Duodenal mucosa (tissue), 2 donors: ENCODE results near the gene ABHD12.
"Not testable (repeated sequence)": the region's sequence is repeated elsewhere in the genome, so short reads cannot be mapped to it uniquely, and the experiment has no call there.

Experiments
- H3K27ac ChIP-seq: one replicate; pipeline ENCODE4 v1.7.0; 2013; ENCODE audit warnings: low read depth, low read length
- H3K27me3 ChIP-seq, 2 donors: one replicate each; pipeline ENCODE4 v1.7.0; 2013; ENCODE audit warnings: low read length in 2 of 2, control low read depth in 1 of 2; ENCODE audit not compliant: insufficient read depth in 2 of 2, control insufficient read depth in 1 of 2
- H3K36me3 ChIP-seq, 2 donors: one replicate each; pipeline ENCODE4 v1.7.0; 2013; ENCODE audit warnings: low read length in 2 of 2, control low read depth in 1 of 2; ENCODE audit not compliant: insufficient read depth in 2 of 2, control insufficient read depth in 1 of 2
- H3K4me1 ChIP-seq, 2 donors: one replicate each; pipeline ENCODE4 v1.7.0; 2013; ENCODE audit warnings: low read length in 2 of 2, control low read depth in 1 of 2; ENCODE audit not compliant: insufficient read depth in 2 of 2, control insufficient read depth in 1 of 2
- H3K4me3 ChIP-seq, 2 donors: one replicate each; pipeline ENCODE4 v1.7.0; 2013; ENCODE audit warnings: low read length in 2 of 2, low read depth in 1 of 2
- H3K9ac ChIP-seq, 2 donors: one replicate each; pipeline ENCODE4 v1.7.0; 2013; ENCODE audit warnings: low read length in 2 of 2, low read depth in 1 of 2
- H3K9me3 ChIP-seq, 2 donors: one replicate each; pipeline ENCODE4 v1.7.0; 2013; ENCODE audit warnings: low read length in 2 of 2, control low read depth in 1 of 2; ENCODE audit not compliant: control insufficient read depth in 1 of 2

Gene ABHD12

DNA sequence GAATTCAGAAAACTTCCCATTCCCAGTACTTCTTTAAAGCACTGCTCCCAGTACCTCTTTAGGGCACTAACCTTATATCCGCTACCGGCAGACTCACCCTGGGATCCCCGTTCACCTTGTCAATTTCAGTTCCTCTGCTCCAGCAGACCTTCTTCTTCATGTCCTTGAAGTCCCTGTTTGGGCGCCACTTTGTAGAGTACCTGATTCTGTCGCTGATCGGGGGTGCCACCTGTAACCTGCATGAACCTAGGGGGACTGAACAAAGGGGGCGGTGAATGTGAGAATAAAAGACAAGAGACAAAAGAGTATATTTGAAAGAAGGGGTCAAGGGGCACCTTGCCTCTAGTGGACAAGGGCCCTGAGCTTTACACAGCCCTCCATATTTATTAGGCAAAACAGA, 11.9 kb upstream of the ABHD12 start:
- Histone ChIP-seq H3K27ac (no peak overlapping the region), H3K4me3 (no peak overlapping the region), H3K36me3 (no peaks in the 10 kb centered on the region), H3K9ac (no peak overlapping the region), H3K27me3 (no peaks in the 10 kb centered on the region), H3K4me1 (peaks cover 0 to 11% of the 10 kb centered on the region in 2 donors), H3K9me3 (peaks cover 10 to 22% of the 10 kb centered on the region in 2 donors)

DNA sequence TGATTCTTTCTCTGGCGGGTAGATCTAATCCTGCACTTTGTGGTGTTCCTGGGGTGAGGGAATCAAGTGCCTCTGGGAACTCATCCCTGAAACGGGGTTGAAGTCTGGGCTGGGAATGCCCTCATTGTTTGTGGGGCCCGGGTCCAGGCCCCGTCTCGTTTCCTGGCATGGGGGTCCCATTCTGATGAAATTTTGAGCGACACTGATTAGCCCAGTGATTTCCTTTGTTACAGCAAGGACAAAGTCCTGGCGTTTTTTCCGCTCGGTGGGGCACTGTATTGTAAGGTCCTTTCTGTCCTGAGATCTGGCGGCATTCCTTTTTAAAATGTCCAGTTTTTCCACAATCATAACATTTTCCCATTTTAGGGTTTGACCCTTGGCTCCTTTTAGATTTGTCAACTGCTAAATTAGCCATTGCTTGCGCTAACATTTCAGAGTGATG, 9.7 kb upstream of the ABHD12 start:
- H3K4me1 ChIP-seq, result peaks cover 4 to 11% of the 10 kb centered on the region in 2 donors
- not testable (repeated sequence) for H3K27me3 ChIP-seq, H3K9ac ChIP-seq

DNA sequence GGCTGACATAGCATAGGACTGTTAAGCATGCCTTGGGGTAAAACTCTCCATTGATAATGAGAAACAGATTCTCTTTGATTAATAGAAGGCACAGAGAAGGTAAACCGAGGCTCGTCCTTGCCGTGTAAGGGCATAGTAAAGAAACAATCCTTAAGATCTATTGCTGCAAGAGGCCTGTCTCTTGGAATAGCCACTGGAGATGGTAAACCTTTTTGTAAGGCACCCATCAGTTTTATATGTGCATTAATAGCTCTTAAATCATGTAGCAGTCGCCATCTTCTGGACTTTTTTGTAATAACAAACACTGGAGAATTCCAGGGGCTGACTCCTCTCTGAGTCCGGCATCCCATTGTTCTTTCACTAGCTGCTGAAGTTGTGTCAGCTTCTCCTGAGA, 8.4 kb upstream of the ABHD12 start:
- no peak overlapping the region for H3K27ac ChIP-seq
- H3K9me3 ChIP-seq, result peaks cover 10 to 21% of the 10 kb centered on the region in 2 donors
- H3K9ac ChIP-seq, result no peak overlapping the region
- no peaks in the 10 kb centered on the region for H3K36me3 ChIP-seq
- no peak overlapping the region for H3K4me3 ChIP-seq
- no peaks in the 10 kb centered on the region for H3K27me3 ChIP-seq
- H3K4me1 ChIP-seq, result peaks cover 4 to 11% of the 10 kb centered on the region in 2 donors

More for the DNA sequence above, 9.7 kb upstream of the ABHD12 start:
- H3K27ac ChIP-seq, H3K36me3 ChIP-seq, H3K4me3 ChIP-seq: not testable (repeated sequence)
- H3K9me3 ChIP-seq, result peaks cover 10 to 22% of the 10 kb centered on the region in 2 donors

DNA sequence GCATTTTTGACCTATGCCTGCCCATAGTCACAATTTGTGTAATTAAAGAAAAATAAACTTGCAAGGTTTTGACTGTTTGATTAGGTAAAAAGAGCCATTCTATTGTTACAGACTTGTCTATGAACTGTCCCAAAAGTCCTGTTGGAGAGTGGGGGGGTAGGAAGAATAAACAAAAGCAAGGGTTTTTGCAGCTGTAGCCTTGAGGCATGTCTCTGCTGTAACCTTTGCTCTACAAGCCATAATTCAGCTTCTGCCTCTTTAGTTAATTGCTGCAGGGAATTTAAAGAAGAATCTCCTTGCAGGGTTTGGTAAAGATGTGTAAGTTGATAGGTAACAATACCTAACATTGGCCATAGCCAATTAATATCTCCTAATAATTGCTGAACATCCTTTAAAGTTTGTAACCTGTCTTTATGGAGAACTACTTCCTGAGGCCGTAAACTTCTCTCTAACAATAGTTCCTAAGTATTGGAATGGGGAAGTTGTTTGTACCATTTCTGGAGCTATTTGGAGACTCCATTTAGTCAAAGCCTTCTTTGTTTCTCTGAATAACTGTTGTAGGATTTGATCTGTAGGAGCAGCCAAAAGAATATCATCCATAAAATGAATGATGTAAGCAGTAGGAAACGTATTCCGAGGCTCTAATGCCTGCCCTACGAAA, 7.9 kb upstream of the ABHD12 start:
- H3K9me3 ChIP-seq, result peaks cover 10 to 16% of the 10 kb centered on the region in 2 donors
- no peaks in the 10 kb centered on the region for H3K36me3 ChIP-seq
- no peak overlapping the region for H3K4me3 ChIP-seq
- peaks cover 4 to 11% of the 10 kb centered on the region in 2 donors for H3K4me1 ChIP-seq
- H3K9ac ChIP-seq, result no peak overlapping the region
- H3K27me3 ChIP-seq, result no peaks in the 10 kb centered on the region
- no peak overlapping the region for H3K27ac ChIP-seq

DNA sequence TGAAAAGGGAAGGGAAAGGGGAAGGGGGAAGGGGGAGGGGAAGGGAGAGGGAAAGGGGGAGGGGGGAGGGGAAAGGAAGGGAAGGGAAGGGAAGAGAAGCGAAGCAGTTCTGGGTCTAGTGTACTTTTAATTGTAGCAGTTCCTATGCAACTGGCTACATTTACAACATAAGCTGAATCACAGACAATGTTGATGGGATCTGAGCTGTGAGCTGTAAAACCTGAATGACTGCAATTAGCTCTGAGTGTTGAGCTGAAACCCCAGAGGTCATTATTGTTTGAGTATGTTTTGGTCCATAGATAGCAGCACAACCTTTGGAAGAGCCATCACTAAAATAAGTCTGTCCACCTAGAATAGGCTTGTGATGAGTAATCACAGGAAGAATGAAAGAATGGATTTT, 7.2 kb upstream of the ABHD12 start:
- Histone ChIP-seq H3K9me3 (peaks cover 5 to 9% of the 10 kb centered on the region in 2 donors), H3K4me1 (peaks cover 4 to 11% of the 10 kb centered on the region in 2 donors), H3K9ac (no peak overlapping the region), H3K27me3 (no peaks in the 10 kb centered on the region), H3K27ac (no peak overlapping the region), H3K4me3 (no peak overlapping the region), H3K36me3 (no peaks in the 10 kb centered on the region)

DNA sequence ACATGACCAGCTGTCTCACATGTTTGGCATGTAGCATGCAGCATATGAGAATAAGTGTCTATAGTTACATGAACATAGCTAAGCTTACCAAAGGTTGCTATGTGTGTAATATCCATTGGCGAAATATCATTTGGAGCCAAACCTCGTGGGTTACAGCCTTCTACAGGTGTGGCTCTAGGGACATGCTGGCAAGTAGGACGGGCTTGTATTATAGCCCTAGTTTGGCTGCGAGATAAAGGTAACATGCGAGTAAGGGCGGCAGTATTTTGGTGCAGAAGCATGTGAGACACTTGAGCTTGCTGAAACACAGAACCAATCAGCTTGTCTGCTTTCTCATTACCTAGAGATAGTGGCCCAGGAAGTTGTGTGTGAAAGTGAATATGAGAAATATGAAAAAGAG, 6.5 kb upstream of the ABHD12 start:
- Histone ChIP-seq H3K4me1 (peaks cover 4 to 11% of the 10 kb centered on the region in 2 donors), H3K4me3 (no peak overlapping the region), H3K9me3 (peaks cover 0 to 3% of the 10 kb centered on the region in 2 donors), H3K27ac (no peak overlapping the region), H3K27me3 (no peaks in the 10 kb centered on the region), H3K9ac (no peak overlapping the region), H3K36me3 (no peaks in the 10 kb centered on the region)

DNA sequence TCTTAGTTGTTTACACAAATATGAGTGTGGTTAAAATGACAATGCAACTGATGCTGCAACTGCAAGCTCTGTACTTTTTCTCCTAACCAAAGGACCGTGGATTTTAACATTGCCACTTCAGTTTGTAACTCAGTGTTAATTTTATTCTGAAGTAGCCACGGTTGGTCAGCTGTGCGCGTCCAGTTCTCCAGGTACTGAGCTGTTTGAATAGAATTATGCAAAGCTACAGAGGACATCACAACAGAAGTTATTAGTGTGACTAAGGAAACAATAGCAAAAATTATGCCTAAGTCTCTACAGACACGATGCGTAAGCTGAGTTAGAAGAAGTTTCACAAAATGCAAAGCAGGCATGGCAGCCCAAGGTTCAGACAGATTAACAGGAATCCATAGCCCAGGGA, 4.4 kb upstream of the ABHD12 start:
- Histone ChIP-seq H3K27me3 (no peaks in the 10 kb centered on the region), H3K9ac (no peak overlapping the region), H3K4me3 (no peak overlapping the region), H3K27ac (no peak overlapping the region), H3K9me3 (no peaks in the 10 kb centered on the region), H3K4me1 (peaks cover 4 to 11% of the 10 kb centered on the region in 2 donors), H3K36me3 (no peaks in the 10 kb centered on the region)

DNA sequence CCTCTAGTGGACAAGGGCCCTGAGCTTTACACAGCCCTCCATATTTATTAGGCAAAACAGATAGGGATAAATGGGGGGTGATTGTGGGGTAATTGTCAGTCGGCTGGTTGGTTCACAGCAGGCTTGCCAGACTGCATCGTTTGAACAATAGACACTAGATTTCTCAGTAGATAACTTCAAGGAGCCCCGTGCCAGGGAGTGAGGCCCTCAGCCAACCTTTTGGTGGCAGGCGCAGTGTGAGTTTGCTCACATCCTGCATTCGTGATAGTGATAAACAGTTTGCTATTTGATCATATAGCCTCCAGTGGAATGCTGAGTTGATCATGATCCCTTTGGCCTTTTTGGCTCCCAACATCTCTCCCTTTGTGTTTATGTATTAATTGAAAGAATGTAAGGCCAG, 3.6 kb upstream of the ABHD12 start:
- Histone ChIP-seq H3K36me3 (no peaks in the 10 kb centered on the region), H3K4me1 (peaks cover 7 to 13% of the 10 kb centered on the region in 2 donors), H3K27ac (no peak overlapping the region), H3K27me3 (no peaks in the 10 kb centered on the region), H3K4me3 (no peak overlapping the region), H3K9me3 (no peaks in the 10 kb centered on the region), H3K9ac (no peak overlapping the region)

DNA sequence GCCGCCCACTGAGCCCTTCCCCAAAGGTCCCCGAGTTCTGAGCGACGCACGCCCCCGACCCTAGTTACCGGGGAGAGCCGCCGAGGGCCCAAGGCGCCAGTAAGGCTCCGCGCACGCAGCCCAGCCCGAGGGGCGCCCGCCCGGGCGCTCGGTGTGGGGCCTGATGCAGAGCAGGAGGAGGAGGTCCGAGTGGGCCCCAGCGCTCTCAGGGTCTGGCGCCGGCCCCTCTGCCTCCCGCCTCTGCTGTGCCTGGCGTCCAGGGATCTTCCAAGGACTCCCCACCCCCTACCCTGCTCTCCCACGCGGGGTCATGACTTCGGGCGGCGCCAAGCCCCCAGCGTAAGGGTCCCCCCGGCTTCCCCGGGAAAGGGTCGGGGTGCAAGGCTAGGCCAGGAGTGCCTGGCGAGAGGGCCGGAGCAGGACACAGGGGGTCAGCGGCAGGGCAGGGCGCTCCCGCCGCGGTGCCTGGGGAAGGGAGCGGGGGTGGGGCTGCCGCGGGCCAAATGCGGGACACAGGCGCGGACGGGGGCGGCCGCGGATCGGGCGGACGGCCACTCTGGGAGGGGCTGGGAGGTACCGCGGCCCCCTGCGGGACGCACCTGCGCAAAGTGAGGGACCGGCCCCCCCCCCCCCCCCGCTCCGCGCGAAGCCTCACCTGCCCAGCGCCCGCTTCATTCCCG, 637 bp downstream of the ABHD12 start:
- no peaks in the 10 kb centered on the region for H3K9me3 ChIP-seq
- H3K4me1 ChIP-seq, result peaks cover 5% of the 10 kb centered on the region in 2 donors
- peak overlapping the region; percentile 89 for H3K27ac ChIP-seq
- H3K27me3 ChIP-seq, result no peaks in the 10 kb centered on the region
- H3K9ac ChIP-seq, result peak overlapping the region; percentile 51 to 80
- H3K36me3 ChIP-seq, result no peaks in the 10 kb centered on the region
- H3K4me3 ChIP-seq, result peak overlapping the region; percentile 79

DNA sequence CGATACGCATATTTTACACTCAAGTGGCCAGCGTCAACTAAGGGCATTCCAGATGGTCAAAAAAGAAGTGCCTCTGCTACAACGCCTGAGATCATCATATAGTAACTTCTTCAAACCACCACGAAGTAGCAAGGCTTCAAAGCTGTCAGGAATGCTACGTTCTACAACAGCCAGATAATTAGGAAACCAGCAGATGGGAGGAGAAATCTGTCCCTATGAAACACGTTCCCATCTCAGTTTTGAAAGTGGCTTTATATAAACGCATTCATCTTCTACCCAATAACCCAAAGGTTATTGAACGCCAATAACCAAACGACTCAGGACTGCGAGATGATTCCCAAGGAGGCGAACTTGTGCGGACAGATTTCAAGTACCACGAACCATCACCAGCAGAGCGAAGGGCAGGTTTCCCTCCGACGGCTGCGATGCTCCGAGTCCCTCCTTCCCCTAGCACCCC, 1.2 kb downstream of the ABHD12 start:
- H3K9ac ChIP-seq, result peak overlapping the region; percentile 51 to 80
- H3K9me3 ChIP-seq, result no peaks in the 10 kb centered on the region
- H3K27ac ChIP-seq, result no peak overlapping the region
- no peaks in the 10 kb centered on the region for H3K36me3 ChIP-seq
- peaks cover 5% of the 10 kb centered on the region in 2 donors for H3K4me1 ChIP-seq
- H3K27me3 ChIP-seq, result no peaks in the 10 kb centered on the region
- peak overlapping the region; percentile 79 for H3K4me3 ChIP-seq
